ENCODE data around the gene CEP43. TPM values are rescaled to one million over a fixed set of nuclear protein-coding genes. Genes with fewer than 3 reads are reported as not detected.

CEP43 gene
- total and polyA plus RNA-seq, 8 donors: 7.5 to 99.6 (median 13.8) TPM

DNA sequence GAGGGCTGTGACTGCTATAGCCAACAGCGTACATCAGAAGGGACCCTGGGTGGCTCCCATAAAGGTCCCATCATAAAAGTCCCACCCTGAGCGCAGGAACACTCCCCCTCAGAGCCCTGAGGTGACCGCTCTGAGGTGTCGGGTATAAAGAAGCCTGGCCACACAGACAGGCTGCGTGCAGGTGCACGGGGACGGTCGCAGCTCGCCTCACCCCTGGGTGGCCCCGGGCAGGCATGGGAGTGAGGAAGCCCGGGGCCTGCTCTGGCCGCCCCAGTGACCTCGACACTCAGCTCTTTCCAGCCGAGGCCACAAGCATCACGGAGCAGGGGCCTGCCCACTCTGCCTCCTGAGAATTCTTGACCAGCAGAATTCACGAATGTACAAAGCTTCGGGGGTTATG lies 28.4 kb upstream of the CEP43 start:
- intact Hi-C loops (cut with DNase I; ENCODE audit: low total_unique reads): no loop called here
- no peak overlapping the region for H3K4me3 ChIP-seq
- no peak for DNase-seq
- H3K4me1 ChIP-seq: no peaks in the 10 kb centered on the region
- H3K9me3 ChIP-seq: peaks cover 0 to 6% (median 0%) of the 10 kb centered on the region in 4 donors
- WGBS, 5 donors: 84 to 99% (median 92%) methylated on average over 15 to 17 of the region's 17 CpGs
- no peaks in the 10 kb centered on the region for H3K36me3 ChIP-seq
- TF ChIP-seq CTCF (IDR thresholded peaks at IDR 0.05): no peak
- no peak for TF ChIP-seq POLR2A (IDR thresholded peaks at IDR 0.05)
- TF ChIP-seq EP300 (IDR thresholded peaks at IDR 0.05): no peak
- no peak for TF ChIP-seq POLR2AphosphoS5 (IDR thresholded peaks at IDR 0.05)
- H3K27ac ChIP-seq: no peak overlapping the region
- H3K27me3 ChIP-seq: no peaks in the 10 kb centered on the region

GRCh38 chr6:166971271-166971670 lies 27.9 kb upstream of the CEP43 start:
- no peak overlapping the region for H3K27ac ChIP-seq
- H3K9me3 ChIP-seq: peaks cover 0 to 2% (median 0%) of the 10 kb centered on the region in 4 donors
- intact Hi-C loops (cut with DNase I; ENCODE audit: low total_unique reads): no loop called here
- H3K4me1 ChIP-seq: no peaks in the 10 kb centered on the region
- no peaks in the 10 kb centered on the region for H3K27me3 ChIP-seq
- H3K36me3 ChIP-seq: no peaks in the 10 kb centered on the region
- no peak for TF ChIP-seq EP300 (IDR thresholded peaks at IDR 0.05)
- TF ChIP-seq POLR2AphosphoS5 (IDR thresholded peaks at IDR 0.05): no peak
- no peak for TF ChIP-seq CTCF (IDR thresholded peaks at IDR 0.05)
- TF ChIP-seq POLR2A (IDR thresholded peaks at IDR 0.05): no peak
- 88 to 93% (median 90%) methylated on average over 8 of the region's 8 CpGs for whole genome bisulfite sequencing, 5 donors
- H3K4me3 ChIP-seq: no peak overlapping the region
- DNase-seq: no peak

- intact Hi-C loops (cut with DNase I; ENCODE audit: low total_unique reads): no loop called here
- Histone ChIP-seq H3K36me3 (no peaks in the 10 kb centered on the region), H3K9me3 (no peaks in the 10 kb centered on the region), H3K4me1 (no peaks in the 10 kb centered on the region), H3K27ac (no peak overlapping the region), H3K27me3 (no peaks in the 10 kb centered on the region), H3K4me3 (no peak overlapping the region)
- TF ChIP-seq CTCF (IDR thresholded peaks at IDR 0.05): no peak
- no peak for TF ChIP-seq POLR2A (IDR thresholded peaks at IDR 0.05)
- no peak for TF ChIP-seq EP300 (IDR thresholded peaks at IDR 0.05)
- no peak for TF ChIP-seq POLR2AphosphoS5 (IDR thresholded peaks at IDR 0.05)
- DNase-seq: no peak
- 93 to 100% (median 97%) methylated on average over 2 of the region's 2 CpGs for WGBS, 5 donors
These were observed 27.1 kb upstream of the CEP43 start for GRCh38 chr6:166972101-166972500.

GRCh38 chr6:166976636-166977035 lies 22.6 kb upstream of the CEP43 start:
- H3K27me3 ChIP-seq: no peaks in the 10 kb centered on the region
- no peak for DNase-seq
- TF ChIP-seq EP300 (IDR thresholded peaks at IDR 0.05) (no peak), POLR2AphosphoS5 (IDR thresholded peaks at IDR 0.05) (no peak), CTCF (IDR thresholded peaks at IDR 0.05) (no peak), POLR2A (IDR thresholded peaks at IDR 0.05) (no peak)
- intact Hi-C loops (cut with DNase I; ENCODE audit: low total_unique reads): no loop called here
- 89 to 100% (median 96%) methylated on average over 2 of the region's 2 CpGs for WGBS, 5 donors
- no peak overlapping the region for H3K27ac ChIP-seq
- H3K9me3 ChIP-seq: no peaks in the 10 kb centered on the region
- no peaks in the 10 kb centered on the region for H3K4me1 ChIP-seq
- H3K4me3 ChIP-seq: no peak overlapping the region
- no peaks in the 10 kb centered on the region for H3K36me3 ChIP-seq
